GM23248 (cell line): ENCODE data around the gene PTCD3.

Experiments
- EZH2 ChIP-seq: fragments of 200-600 bp; sonication (generic); IDR thresholded peaks from 2 replicates; pipeline ENCODE4 v1.6.1; 2018; ENCODE audit warnings: antibody characterized with exemption, mild to moderate bottlenecking; ENCODE audit not compliant: insufficient read depth, poor library complexity, severe bottlenecking
- EZH2phosphoT487 ChIP-seq: fragments of 200-600 bp; sonication (generic); IDR thresholded peaks from 2 replicates; pipeline ENCODE4 v1.6.1; 2018; ENCODE audit warnings: antibody characterized with exemption, moderate library complexity, mild to moderate bottlenecking, low read depth; ENCODE audit not compliant: insufficient read depth

DNA sequence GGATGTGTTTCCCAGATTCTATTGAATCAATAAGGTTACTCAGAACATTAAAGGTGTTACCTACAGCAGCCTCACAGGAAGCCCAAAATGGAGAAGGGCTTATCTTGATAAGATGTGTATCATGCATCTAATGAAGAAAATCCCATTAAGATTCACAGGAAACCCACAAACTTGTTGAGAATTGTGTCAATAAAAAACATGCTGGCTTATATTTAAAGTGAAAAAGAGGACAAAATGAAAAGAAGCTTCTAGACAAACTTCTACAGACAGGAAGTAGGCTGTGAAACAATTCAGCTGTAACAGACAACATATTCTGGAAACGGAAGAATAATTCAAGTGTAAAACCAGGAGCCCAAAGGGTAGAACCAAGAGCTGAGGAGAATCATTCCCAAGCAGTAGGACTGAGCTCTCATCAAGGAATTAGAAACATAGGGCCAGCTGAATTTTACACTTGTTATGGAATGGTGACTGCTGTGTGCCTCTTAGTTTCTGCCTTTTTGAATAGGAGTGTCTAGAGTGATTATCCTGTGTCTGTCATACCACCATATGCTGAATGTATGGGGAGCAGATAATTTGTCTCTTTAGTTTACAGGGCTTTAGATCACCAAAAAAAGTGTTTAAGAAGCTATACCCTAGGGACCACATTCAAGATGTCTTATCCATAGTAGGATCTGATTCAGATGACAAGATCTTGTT, 79.6 kb downstream of the PTCD3 start:
- TF ChIP-seq EZH2 (no peak), EZH2phosphoT487 (no peak)
